HG03439 (cell line): ENCODE data around the gene PDIA3.
A peak's percentile ranks its signal among the peaks of the same experiment; 100 is the strongest.
"Not testable (repeated sequence)": the region's sequence is repeated elsewhere in the genome, so short reads cannot be mapped to it uniquely, and the experiment has no call there.

ENCODE experiments used
- ATAC-seq: cut with Tn5 transposase; IDR thresholded peaks from one replicate; pipeline ENCODE4 v1.9.1; 2021; ENCODE audit warnings: mild to moderate bottlenecking, moderate library complexity; ENCODE audit not compliant: unreplicated experiment

The PDIA3 gene

DNA sequence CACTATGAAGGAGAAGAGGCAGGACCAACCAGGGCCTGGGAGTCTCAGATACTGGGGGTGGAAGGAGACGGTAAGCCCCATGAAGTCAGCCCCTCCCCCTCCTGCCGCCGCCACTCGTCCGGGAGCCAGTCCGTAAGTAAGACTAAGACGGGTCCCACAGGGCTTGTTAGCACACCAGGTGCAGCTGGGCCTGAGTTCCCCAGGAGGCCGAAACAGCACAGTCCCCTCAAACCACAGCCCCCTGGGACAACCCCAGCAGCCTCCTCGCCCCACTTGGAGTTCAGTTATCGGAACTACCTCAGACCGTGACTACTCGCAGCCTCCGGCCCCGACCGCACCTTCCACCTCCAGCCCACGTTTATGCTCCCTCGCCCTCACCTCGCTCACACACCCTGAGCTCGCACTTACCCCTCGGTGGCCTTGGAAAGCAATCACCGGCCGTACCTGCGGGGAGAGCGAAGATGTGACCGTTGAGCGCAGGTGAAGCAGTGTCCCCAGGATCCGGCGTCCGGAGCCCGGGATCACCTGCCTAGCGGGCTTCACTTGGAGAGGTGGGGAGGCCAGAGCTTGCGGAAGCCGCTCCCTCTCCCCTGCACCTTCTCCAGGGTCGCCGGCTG lies 30.0 kb downstream of the PDIA3 start:
- peak; percentile 47 for ATAC-seq

- ATAC-seq, result peak; percentile 39
Observed at GRCh38 chr15:43776718-43777266, 30.6 kb downstream of the PDIA3 start, which contains the start of gene ELL3. ELL3 (minus strand) TSS chr15:43776966; CDS start chr15:43776901, 65 bp downstream.

GRCh38 chr15:43777267-43777914 lies 31.2 kb downstream of the PDIA3 start:
- peak; percentile 44 for ATAC-seq

DNA sequence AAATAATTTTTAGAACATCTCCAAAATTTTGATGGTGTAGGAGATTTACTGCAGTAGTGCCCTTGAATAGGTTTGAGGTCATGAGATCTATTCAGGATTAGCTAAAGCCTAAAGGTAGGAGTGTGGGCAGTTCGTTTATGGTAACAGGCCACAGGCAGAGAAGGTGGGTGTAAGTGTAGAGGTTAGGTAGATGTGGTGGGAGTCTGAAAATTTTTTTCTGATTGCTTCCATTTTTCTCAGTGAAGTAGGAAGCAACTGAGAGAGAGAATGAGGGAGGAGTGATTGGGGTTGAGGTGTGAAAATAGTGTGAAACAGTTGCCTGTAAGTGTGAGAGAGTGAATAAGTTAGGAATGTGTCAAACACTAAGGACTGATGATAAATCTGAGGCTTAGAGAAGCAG lies 32.8 kb downstream of the PDIA3 start:
- no peak for ATAC-seq

- no peak for ATAC-seq
Observed at GRCh38 chr15:43789409-43789808, 43.2 kb downstream of the PDIA3 start.

GRCh38 chr15:43791993-43792760 lies 45.9 kb downstream of the PDIA3 start, which contains the start of gene SERF2:
SERF2 (plus strand) TSS chr15:43792320; CDS start chr15:43792377, 57 bp downstream.
- peak; percentile 83 for ATAC-seq

GRCh38 chr15:43792761-43793476 lies 46.7 kb downstream of the PDIA3 start:
- no peak for ATAC-seq

DNA sequence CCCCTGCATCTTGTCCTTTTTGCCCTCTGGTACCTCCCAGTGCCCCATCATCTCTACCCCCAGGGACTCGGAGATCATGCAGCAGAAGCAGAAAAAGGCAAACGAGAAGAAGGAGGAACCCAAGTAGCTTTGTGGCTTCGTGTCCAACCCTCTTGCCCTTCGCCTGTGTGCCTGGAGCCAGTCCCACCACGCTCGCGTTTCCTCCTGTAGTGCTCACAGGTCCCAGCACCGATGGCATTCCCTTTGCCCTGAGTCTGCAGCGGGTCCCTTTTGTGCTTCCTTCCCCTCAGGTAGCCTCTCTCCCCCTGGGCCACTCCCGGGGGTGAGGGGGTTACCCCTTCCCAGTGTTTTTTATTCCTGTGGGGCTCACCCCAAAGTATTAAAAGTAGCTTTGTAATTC lies 47.4 kb downstream of the PDIA3 start:
- ATAC-seq, result no peak

GRCh38 chr15:43794269-43795037 lies 48.2 kb downstream of the PDIA3 start:
- ATAC-seq, result no peak

GRCh38 chr15:43795197-43795596 lies 49.0 kb downstream of the PDIA3 start:
- no peak for ATAC-seq

GRCh38 chr15:43795997-43796396 lies 49.8 kb downstream of the PDIA3 start:
- no peak for ATAC-seq

DNA sequence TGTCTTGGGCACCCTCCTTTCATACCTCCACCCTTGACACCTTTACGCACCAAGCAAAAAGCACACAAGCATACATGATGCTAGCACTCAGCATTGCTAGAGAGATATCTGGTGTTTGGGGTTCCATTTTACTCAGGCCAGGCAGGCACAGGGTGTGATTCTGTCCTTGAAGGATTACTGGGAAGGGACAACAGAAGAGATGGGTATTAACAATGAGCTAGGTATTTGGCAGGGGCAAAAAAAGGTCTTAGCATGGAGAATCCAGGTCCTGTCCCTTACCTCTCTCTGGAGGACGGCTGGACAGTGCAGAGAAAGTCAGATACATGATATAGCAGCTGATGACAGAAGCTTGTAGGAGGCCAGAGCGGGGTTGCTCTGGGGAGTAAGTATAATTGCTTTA lies 50.3 kb downstream of the PDIA3 start:
- no peak for ATAC-seq

DNA sequence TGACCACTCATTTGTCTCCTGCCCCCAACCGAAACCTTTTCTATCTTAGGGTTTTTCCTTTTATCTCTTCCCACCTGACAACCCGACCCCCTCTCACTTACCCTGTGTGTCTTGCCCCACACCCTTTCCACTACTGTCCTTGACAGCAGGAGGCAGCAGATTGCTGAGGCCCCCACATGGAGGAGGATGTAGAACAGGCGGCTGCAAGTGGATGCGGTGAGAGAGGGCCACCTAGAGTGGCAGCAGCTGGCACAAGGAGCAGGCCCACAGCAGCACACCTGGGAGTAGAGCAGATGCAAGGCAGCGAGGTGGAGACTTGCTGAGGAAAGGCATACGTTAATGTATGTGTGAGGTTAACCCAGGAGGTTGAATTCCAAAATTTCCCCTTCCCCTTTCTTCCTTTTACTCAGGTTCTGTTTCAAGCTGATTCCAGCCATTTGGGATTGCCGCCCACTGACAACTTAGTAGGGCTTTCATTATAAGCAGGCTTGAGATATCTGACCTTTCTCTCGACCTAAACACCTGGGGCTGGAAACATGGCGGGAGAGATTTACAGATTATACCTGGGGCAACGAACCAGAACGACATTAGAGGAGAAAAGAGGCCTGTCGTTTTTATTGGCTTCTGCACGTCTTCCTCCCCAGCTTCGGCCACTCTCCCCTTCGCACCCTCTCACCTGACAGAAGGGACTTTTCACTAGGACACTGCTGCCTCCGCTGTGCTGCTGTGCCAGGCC lies 53.1 kb downstream of the PDIA3 start:
- ATAC-seq, result no peak

GRCh38 chr15:43799945-43800285 lies 53.7 kb downstream of the PDIA3 start, which contains the start of gene SERINC4:
SERINC4 (minus strand) TSS chr15:43800220; CDS start chr15:43799986, 234 bp downstream.
- no peak for ATAC-seq

GRCh38 chr15:43800286-43801141 lies 54.3 kb downstream of the PDIA3 start, which contains the start of gene HYPK:
HYPK (plus strand) TSS chr15:43800599; CDS start chr15:43800623, 24 bp downstream.
- peak; percentile 68 for ATAC-seq

GRCh38 chr15:43802676-43803075 lies 56.4 kb downstream of the PDIA3 start:
- ATAC-seq, result not testable (repeated sequence)

- no peak for ATAC-seq
Observed at GRCh38 chr15:43808435-43808950, 62.3 kb downstream of the PDIA3 start.
